D341Med (cell line): ENCODE results near the gene KLHL40.

ENCODE experiments used
- DNase-seq: peaks from one replicate; pipeline ENCODE4 v3.0.0; 2012; ENCODE audit warnings: low spot score

KLHL40 gene

GRCh38 chr3:42668413-42668760 is 16.9 kb upstream of the KLHL40 start:
- DNase-seq, result no peak

DNA sequence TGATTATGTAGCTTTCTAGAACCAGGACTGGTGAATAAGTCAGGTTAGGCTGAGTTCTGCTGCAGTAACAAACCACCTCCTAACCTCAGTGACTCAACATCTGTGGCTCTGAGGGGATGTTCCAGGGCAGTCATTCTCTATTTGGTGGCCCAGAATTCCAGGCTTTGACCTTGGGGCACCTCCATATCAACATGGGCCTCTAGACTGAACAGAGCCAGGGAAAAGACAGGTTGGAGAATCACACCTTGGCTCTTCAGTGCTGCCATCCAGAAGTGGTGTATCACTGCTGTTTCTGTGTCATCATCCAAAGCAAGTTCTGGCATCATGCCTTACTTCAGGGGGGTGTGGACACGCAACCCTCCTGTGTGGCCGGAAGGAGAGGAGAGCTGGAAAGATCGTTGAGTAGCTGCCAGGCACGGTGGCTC is 16.5 kb upstream of the KLHL40 start:
- no peak for DNase-seq

GRCh38 chr3:42670051-42670576 is 15.2 kb upstream of the KLHL40 start:
- peak; percentile 20 for DNase-seq

DNA sequence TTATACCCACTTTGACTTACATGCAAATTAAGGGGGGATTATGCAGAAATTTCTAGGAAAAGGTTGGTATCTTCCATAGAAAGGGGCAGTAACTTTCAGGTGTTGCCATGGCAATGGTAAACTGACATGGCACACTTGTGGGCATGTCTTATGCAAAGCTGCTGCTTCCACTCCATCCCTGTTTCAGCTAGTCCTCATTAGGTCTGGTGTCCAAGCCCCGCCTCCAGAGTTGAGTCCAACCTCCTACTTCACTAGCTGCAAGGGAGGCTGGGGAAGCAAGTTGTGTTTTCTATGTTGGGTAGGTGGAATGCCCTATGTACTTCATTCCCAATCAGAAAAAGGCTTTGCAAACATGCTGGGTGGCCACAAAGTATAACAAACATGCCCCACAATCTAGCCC is 14.7 kb upstream of the KLHL40 start:
- DNase-seq, result no peak

- DNase-seq, result no peak
Observed at GRCh38 chr3:42672515-42672914, 12.8 kb upstream of the KLHL40 start.

GRCh38 chr3:42673082-42673481 is 12.3 kb upstream of the KLHL40 start:
- DNase-seq, result no peak

DNA sequence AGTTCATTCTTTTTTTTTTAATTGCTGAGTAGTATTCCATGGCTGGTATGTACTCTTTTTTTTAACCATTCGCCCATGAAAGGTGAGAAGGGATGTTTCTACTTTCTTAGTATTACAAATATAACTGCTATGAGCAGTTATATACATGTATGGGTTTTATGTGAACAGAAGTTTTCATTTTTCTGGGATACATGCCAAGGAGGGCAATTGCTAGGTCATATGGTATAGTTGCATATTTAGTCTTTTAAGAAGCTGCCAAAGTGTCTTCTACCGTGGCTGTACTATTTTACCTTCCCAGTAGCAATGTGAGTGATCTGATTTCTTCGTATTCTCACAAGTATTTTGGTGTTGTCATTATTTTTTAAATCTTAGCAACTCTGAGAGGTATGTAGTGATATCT is 11.2 kb upstream of the KLHL40 start:
- DNase-seq, result no peak

GRCh38 chr3:42675909-42676308 is 9.4 kb upstream of the KLHL40 start:
- DNase-seq, result no peak

GRCh38 chr3:42678447-42678846 is 6.9 kb upstream of the KLHL40 start:
- no peak for DNase-seq

DNA sequence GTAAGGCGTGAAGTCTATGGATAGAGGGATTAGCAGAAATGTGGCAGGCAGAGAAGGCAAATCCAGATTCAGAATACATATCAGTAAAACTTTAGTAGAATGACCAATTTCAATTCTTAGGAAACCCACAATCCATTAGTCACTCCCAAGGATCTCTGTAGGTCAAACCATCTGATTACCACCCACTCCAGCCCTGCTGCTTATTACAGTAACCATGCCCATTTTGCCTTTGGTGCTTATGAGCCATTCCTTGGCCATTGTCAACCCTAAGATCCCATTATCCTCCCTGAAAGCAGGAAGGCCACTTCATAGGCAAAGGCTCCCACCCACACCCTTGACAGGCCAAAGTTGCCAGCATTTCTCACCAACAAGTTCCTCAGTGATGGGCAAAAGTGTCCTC is 5.1 kb upstream of the KLHL40 start:
- DNase-seq, result no peak

GRCh38 chr3:42680806-42681205 is 4.5 kb upstream of the KLHL40 start:
- DNase-seq, result no peak

- no peak for DNase-seq
Observed at GRCh38 chr3:42681361-42682038, 3.8 kb upstream of the KLHL40 start.

GRCh38 chr3:42682301-42683070 is 2.9 kb upstream of the KLHL40 start:
- DNase-seq, result no peak

- DNase-seq, result no peak
Observed at GRCh38 chr3:42683875-42684598, 1.3 kb upstream of the KLHL40 start.

DNA sequence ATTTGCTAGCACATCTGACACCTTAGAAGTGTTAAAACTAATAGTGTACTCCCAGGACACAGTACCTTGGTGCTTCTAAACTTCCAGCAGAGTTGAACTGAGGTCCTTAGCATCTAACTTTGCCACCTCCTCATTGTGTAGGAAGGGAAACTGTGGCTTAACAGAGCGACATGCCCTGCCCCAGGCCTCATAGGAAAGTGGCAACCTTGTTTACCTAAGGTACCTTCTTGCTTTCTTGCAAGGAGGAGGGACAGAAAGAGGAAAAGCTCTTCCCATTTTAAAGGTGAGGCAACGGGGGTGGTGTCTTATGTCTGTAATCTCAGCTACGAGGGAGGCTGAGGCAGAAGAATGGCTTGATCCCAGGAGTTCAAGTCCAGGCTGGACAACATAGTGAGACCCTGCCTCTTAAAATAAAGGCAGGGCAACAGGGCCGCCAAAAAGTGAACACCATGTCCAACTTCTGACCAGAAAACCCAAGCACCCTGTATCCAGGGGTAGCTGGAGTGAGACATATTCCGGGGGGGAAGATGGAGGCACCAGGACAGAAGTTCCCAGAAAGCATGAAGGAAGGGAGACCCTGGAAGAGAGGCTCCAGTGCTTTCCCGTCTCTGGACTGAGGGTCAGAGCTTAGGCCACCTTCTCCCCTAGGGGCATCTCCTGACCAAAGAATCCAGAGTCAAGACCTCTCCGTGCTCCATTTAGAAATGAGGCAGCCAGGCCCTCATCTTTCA is 540 bp upstream of the KLHL40 start:
- DNase-seq, result no peak

DNA sequence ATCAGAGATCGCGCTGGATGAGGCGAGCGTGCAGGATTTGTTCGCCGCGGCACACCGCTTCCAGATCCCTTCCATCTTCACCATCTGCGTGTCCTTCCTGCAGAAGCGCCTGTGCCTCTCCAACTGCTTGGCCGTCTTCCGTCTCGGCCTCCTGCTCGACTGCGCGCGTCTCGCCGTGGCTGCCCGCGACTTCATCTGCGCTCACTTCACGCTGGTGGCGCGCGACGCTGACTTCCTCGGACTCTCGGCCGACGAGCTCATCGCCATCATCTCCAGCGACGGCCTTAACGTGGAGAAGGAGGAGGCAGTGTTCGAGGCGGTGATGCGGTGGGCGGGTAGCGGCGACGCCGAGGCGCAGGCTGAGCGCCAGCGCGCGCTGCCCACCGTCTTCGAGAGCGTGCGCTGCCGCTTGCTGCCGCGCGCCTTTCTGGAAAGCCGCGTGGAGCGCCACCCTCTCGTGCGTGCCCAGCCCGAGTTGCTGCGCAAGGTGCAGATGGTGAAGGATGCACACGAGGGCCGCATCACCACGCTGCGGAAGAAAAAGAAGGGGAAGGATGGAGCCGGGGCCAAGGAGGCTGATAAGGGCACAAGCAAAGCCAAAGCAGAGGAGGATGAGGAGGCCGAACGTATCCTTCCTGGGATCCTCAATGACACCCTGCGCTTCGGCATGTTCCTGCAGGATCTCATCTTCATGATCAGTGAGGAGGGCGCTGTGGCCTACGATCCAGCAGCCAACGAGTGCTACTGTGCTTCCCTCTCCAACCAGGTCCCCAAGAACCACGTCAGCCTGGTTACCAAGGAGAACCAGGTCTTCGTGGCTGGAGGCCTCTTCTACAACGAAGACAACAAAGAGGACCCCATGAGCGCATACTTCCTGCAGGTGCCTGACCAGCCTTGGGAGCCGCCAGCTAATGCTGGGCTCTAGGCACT is 819 bp downstream of the KLHL40 start:
- DNase-seq, result no peak

DNA sequence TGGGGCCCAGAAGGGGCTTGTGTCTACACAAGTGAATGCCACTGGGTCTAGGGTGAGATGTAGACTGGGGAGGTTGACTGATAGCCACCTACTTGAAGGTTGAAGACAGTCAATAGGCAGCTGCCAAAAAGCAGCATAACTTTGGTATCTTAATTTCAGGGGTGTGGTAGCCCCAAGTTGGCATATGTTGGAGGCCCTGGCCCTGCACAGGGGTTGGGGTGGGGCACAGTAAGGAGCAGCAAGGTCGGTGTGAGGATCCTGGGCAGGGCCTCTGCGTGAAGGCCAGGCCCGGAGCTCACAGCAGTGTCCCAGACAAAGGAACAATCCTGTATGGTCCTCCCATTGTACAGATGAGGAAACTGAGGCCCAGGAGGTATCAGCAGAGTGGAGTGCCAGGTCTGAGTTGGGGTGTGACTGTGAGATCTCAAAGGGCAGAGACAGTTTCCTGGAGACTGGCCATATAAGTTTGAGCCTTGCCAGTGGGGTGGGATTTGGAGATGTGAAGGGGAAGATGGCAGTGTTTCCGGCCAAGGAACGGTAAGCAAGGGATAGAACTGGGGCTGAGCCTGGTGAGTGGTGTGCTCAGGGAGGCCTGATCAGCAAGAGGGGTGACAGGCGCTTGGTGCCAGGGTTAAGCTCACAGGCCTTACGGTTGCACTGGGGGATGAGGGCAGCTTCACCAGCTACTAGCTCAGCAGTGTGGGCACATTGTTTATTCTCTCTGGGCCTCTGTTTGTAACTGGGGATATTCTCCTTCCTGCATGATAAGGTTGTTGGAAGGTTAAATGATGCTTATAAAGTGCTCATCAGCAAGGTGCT is 1.7 kb downstream of the KLHL40 start:
- no peak for DNase-seq

GRCh38 chr3:42688016-42688415 is 2.7 kb downstream of the KLHL40 start:
- no peak for DNase-seq

DNA sequence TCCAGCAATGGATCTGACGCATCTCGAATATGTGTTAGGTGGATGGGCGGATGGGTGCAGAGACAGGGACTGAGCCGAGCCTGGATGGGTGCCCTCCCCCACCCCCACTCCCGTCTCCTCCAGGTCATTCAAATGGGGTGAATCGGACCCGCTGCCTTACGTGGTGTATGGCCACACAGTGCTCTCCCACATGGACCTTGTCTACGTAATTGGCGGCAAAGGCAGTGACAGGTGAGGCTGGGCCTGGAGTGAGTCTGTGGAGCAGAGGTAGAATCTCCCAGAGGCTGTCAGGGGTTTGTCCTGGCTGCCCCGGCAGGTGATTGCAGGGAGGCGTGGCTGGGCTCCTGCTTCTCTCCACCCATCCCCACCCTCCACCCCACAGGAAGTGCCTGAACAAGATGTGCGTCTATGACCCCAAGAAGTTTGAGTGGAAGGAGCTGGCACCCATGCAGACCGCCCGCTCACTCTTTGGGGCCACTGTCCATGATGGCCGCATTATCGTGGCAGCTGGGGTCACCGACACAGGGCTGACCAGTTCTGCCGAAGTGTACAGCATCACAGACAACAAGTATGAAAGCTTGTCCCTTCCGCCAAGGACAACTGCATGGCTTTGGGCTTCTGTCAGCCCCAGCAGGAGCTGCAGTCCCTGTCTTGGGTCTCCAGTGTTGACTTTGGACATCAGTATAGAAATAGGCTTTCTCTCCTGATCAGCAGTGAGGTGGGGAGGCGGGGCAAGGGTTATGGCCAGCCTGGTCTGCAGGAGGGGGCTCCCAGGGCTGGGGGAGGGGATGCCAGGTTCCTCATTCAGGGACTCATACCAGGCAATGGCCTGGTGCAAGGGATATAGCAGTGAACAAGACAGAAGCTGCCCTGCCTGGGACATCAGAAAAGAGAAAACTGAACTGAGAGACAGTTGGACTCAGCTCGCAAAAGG is 3.4 kb downstream of the KLHL40 start:
- DNase-seq, result no peak
